GM21515 (cell line): ENCODE data around the gene C2orf78.
A peak's percentile ranks its signal among the peaks of the same experiment; 100 is the strongest.
"Not testable (repeated sequence)": the region's sequence is repeated elsewhere in the genome, so short reads cannot be mapped to it uniquely, and the experiment has no call there.

Experiments used
- ATAC-seq: cut with Tn5 transposase; IDR thresholded peaks from one replicate; pipeline ENCODE4 v1.9.1; 2021; ENCODE audit not compliant: unreplicated experiment

The C2orf78 gene

GRCh38 chr2:73778867-73779466 lies 5.0 kb upstream of the C2orf78 start:
- ATAC-seq = not testable (repeated sequence)

GRCh38 chr2:73779467-73780236 lies 4.3 kb upstream of the C2orf78 start, which contains the start of gene DUSP11:
DUSP11 (minus strand) TSS chr2:73780103; CDS start chr2:73779974, 129 bp downstream.
- ATAC-seq = peak; percentile 96

DNA sequence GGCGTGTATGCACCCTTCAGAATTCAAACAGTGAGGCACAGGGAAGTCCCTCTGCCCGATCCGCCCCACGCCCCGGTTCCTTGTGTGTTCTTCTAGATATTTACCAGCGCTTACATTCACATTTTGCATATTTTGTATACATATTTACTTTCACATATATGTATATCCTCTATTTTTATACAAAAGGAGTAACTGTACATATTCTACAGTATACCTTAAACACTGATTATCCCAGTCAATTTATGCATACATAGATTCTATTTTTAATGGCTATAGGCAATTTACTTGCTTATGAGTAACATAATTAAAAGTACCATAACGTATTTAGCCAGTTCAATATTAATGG lies 3.8 kb upstream of the C2orf78 start:
- no peak for ATAC-seq

GRCh38 chr2:73783402-73783801 lies 581 bp upstream of the C2orf78 start:
- not testable (repeated sequence) for ATAC-seq

DNA sequence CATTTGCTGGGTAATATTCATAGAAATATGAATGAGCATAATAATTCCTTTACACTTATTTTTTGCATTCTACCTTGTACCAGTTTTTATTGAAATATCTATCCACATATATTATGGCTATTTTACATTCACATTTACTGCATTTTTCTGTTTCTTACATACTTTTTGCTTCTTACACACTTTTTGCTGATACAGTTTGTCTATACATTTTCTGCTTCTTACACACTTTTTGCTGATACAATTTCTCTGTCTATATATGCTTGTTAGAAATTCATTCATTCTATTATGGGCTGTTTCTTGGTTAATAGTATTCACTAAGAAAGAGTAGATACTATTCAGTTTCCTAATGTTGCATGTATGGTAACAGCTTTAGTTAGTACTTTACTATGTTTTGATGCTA lies 27.9 kb downstream of the C2orf78 start:
- ATAC-seq = no peak

GRCh38 chr2:73812635-73813034 lies 28.7 kb downstream of the C2orf78 start:
- ATAC-seq = no peak

GRCh38 chr2:73818296-73818695 lies 34.3 kb downstream of the C2orf78 start:
- ATAC-seq = no peak

GRCh38 chr2:73821227-73821626 lies 37.2 kb downstream of the C2orf78 start:
- ATAC-seq = peak; percentile 56

GRCh38 chr2:73821669-73822068 lies 37.7 kb downstream of the C2orf78 start:
- peak; percentile 10 for ATAC-seq

- no peak for ATAC-seq
These were observed 38.3 kb downstream of the C2orf78 start for GRCh38 chr2:73822276-73822675.

- ATAC-seq = no peak
These were observed 39.0 kb downstream of the C2orf78 start for GRCh38 chr2:73822991-73823390.

GRCh38 chr2:73823416-73823815 lies 39.4 kb downstream of the C2orf78 start:
- no peak for ATAC-seq

DNA sequence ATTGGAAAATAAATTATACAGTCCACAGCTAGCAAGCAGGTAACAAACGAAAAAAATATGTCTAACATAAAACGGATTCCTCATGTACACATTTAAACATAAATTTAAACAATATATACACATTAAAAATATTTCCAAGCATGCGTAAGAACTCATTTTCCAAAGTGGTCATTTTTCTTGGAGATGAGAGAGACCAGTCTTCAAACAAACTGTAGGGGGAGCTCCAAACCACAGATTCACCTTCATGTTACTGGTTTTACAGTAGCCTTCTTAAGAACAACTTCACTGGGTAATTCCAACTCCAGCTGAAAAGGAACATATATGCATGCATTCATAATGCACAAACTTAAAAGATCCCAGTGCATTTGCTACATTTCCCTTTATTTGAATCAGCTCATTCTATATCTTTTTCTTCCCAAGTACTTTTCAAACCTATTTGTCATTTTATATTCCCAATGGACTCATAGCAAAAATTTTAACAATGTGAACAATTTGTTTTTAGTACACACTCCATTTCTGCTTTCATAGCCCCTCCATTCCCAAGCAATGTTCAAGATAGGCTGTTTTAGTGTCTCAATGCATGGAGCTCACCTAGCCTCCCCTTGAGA lies 40.0 kb downstream of the C2orf78 start:
- ATAC-seq = no peak

GRCh38 chr2:73825408-73825807 lies 41.4 kb downstream of the C2orf78 start:
- ATAC-seq = no peak

DNA sequence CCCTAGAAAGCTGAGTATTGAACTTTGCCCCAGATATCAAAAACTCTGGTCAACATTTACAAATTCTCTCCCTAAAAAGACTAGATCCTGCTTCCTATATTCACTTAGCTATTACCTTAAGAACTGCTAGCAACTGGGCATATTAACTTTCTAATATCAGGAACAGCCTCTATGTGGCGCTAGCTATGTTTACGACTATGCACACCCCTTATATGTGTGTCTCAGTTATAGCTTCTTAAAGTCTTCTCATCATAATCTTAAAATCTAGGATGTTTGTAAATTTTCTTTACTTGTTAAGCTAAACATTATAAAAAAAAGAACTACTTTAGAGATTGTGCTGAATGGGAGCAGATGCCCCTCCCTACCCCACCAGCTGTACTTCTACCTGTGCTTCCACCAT lies 43.0 kb downstream of the C2orf78 start:
- no peak for ATAC-seq

DNA sequence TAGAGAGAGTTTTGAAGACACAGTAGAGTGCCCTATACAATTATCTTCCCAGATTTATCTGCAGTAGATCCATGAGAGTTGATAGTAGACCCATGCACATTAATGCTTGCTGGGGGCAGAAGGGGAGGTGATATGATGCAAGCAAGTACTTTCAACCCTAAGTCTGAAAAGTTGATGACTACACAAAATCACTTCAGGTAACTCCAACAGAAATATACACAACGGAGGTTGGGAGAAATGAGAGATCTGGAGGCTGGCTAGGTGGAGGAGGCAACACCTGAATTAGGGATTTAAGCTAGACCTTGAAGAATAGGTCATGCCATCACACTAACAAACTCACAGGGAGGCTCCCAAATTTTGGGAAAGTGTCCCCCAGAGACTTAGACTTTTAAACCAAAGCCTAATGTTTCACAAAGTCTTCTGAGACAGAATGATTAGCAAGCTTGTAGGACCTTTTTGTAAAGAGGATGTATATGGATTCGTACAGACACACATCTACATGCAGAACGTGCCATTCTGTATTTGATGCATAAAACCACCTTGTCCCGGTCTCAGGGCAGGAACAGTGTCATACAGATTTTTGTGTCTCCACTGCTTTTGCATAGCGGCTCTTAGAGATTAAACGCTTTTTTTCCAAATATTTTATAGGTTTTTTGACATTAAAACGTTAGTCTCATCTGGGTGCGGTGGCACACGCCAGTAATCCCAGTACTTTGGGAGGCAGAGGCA lies 43.8 kb downstream of the C2orf78 start:
- no peak for ATAC-seq

- ATAC-seq = no peak
These were observed 44.4 kb downstream of the C2orf78 start for GRCh38 chr2:73828389-73828817.

DNA sequence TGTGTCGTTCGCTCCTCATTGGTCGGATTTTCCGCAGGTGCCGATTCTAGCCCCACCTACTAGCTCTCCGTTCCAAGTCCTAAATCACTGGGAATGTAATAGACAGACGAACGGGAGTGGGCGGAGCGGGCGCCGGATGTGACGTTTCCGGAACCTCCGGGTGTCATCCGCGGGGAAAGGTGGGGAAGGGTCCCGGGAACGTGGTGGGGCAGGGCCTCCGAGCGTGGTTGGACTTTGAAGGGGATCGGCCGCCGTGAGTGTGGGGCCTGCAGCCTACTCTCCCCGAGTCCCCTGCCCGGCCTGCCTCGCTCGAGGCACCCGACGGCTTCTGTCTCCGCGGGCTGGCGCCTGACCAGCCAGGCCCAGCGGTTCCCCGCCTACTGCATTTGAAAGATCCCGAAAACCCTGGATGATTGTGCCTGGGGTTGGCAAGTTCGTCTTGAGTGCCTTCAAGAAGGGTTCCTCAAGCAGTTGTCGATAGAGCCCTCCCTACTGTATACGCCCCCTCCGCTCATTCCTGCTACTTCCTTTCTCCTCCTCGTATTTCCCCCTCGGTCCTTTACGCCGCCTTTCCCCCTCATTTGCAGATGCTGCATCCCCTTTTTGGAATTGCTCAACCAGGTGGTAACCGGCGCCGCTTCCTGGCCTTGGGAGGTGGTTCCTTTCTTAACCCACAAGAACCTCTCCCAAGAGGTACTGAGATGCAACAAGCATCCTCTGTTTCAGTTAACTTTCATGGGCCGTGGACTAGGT lies 45.0 kb downstream of the C2orf78 start, which contains the start of gene STAMBP:
TSS of gene STAMBP (plus strand) at position 144 of the 753 bp plus-strand sequence. CDS start 1,896 bp downstream, outside the sequence.
- peak; percentile 74 for ATAC-seq

- no peak for ATAC-seq
These were observed 47.0 kb downstream of the C2orf78 start for GRCh38 chr2:73830871-73831401.

- no peak for ATAC-seq
These were observed 48.9 kb downstream of the C2orf78 start for GRCh38 chr2:73832930-73833329.
